Activated T-helper 1 cell treated with anti-CD3 and anti-CD28 coated beads, Interleukin-12 subunit alpha, Interleukin-12 subunit beta, Interleukin-2, Interleukin-4 antibody, amounts not matched to agents 30 ng/mL and 10 ng/mL and 1 ng/mL, durations not matched to agents 14 hours and 24 hours and 36 hours (primary cell): ENCODE data around the gene PLD5. TPM values are rescaled to one million over a fixed set of nuclear protein-coding genes. Genes with fewer than 3 reads are reported as not detected.
"Not testable (repeated sequence)": the region's sequence is repeated elsewhere in the genome, so short reads cannot be mapped to it uniquely, and the experiment has no call there.

ENCODE experiments used
- DNase-seq: peaks from one replicate; pipeline ENCODE4 v3.0.0; 2021; ENCODE audit warnings: low spot score
- H3K27ac Mint-ChIP-seq: one replicate; pipeline ENCODE4 v1.8.0; 2021; ENCODE audit warnings: mild to moderate bottlenecking, mixed read lengths
- H3K27me3 Mint-ChIP-seq: one replicate; pipeline ENCODE4 v1.8.0; 2022; ENCODE audit warnings: mild to moderate bottlenecking, moderate library complexity, mixed read lengths; ENCODE audit not compliant: insufficient read depth
- H3K36me3 Mint-ChIP-seq: one replicate; pipeline ENCODE4 v1.8.0; 2021; ENCODE audit warnings: low read depth, mixed read lengths
- H3K4me1 Mint-ChIP-seq: one replicate; pipeline ENCODE4 v1.8.0; 2021; ENCODE audit warnings: low read depth, mixed read lengths
- H3K4me3 Mint-ChIP-seq: one replicate; pipeline ENCODE4 v1.8.0; 2021; ENCODE audit warnings: mild to moderate bottlenecking, moderate library complexity, mixed read lengths
- H3K9me3 Mint-ChIP-seq: one replicate; pipeline ENCODE4 v1.8.0; 2021; ENCODE audit warnings: mixed read lengths
- intact Hi-C: fragments of 100-400 bp; cut with micrococcal nuclease; formaldehyde crosslinking; loops from one replicate; pipeline ENCODE4 v1.15.1; 2024
- total RNA-seq: library from RNA; stranded (reverse); gene quantifications from 2 replicates; pipeline ENCODE4 v1.2.3, GENCODE V29; 2022

Gene PLD5
- total RNA-seq, 1 donor from 2014 or later, result not detected

DNA sequence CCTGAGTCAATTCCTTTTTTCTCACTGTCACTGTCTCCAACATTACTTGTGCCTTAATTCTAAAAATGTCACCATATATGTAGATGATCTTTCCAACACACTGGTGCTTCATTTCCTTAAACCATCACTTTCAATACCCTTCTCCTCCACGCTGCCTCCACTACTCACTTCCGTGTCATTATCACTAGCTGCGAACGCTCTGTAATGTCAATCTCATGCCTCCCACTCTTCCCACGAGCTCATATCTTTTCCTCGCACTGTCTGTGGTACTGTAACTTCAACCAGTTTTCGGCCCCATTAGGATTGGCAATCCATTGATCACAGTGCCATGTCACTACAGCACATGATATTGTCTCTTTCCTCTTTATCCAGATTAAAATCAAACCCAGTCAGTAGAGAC lies 61.6 kb downstream of the PLD5 start:
- intact Hi-C loops, result no loop called here
- Mint-ChIP-seq H3K4me1 (no peaks in the 10 kb centered on the region), H3K9me3 (no peaks in the 10 kb centered on the region), H3K36me3 (no peaks in the 10 kb centered on the region), H3K27me3 (no peaks in the 10 kb centered on the region), H3K4me3 (no peak overlapping the region), H3K27ac (no peak overlapping the region)
- DNase-seq, result no peak

DNA sequence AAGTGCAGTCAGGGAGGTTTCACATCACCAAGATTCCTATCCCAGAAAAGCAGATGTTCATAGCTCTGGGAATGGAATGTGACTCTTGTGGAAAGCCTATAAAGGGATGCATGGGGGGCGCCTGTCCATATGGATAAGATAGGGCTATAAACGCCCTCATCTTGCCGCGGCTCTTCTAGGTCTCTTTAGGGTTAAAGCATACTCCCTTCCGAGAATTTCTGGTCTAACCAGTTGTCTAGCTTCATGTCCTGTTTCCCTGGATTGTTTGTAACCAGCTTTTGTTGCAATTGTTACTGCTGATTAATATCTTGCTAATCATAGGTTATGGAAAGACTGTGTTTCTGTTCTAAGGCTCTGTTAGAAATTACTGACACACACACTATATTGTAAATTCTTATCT lies 64.8 kb downstream of the PLD5 start:
- intact Hi-C loops, H3K27me3 Mint-ChIP-seq, H3K27ac Mint-ChIP-seq, H3K36me3 Mint-ChIP-seq, H3K4me3 Mint-ChIP-seq, H3K9me3 Mint-ChIP-seq, H3K4me1 Mint-ChIP-seq, DNase-seq: not testable (repeated sequence)

DNA sequence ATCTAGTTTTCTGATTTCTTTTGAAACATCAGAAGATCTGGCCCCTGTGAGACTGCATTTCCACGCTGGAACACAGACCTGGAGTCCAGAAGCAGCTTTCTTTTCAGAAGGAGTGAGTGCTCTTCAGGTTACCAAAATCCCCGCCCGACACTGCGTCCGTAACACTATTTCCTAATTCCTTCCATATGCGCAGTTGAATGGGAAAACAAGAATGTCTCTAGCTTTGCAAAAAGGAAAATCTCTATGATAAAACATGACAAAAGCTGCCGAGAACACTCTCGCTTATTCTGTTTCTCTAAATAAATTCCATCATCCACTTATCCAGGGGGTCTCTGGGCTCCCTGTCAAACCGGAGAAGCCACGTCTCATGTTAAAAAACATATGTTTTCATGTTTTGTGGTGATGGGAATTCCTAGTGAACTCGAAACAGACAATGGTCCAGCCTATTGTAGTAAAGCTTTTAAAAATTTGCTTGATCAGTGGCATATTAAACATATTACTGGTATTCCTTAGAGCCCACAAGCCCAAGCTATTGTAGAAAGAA lies 67.7 kb downstream of the PLD5 start:
- Mint-ChIP-seq H3K27me3 (no peaks in the 10 kb centered on the region), H3K27ac (no peak overlapping the region), H3K9me3 (no peaks in the 10 kb centered on the region), H3K36me3 (no peaks in the 10 kb centered on the region), H3K4me3 (no peak overlapping the region), H3K4me1 (no peaks in the 10 kb centered on the region)
- intact Hi-C loops, result no loop called here
- no peak for DNase-seq

DNA sequence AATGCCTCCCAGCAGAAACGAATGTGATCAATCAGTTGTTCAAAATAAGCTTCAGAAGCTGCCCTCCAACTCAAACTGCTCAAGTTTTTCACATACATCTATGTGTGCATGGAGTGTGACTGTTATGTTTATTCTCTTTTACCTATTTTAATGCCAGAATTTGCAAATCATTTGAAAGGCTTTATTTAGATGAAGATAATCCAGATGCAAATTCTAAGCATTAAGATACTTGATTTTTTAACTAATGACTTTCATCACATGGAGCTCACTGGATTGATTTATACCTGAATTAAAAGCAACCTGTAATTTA lies 69.5 kb downstream of the PLD5 start:
- intact Hi-C loops, result no loop called here
- Mint-ChIP-seq H3K27ac (no peak overlapping the region), H3K9me3 (no peaks in the 10 kb centered on the region), H3K27me3 (no peaks in the 10 kb centered on the region), H3K4me1 (no peaks in the 10 kb centered on the region), H3K36me3 (no peaks in the 10 kb centered on the region), H3K4me3 (no peak overlapping the region)
- no peak for DNase-seq

DNA sequence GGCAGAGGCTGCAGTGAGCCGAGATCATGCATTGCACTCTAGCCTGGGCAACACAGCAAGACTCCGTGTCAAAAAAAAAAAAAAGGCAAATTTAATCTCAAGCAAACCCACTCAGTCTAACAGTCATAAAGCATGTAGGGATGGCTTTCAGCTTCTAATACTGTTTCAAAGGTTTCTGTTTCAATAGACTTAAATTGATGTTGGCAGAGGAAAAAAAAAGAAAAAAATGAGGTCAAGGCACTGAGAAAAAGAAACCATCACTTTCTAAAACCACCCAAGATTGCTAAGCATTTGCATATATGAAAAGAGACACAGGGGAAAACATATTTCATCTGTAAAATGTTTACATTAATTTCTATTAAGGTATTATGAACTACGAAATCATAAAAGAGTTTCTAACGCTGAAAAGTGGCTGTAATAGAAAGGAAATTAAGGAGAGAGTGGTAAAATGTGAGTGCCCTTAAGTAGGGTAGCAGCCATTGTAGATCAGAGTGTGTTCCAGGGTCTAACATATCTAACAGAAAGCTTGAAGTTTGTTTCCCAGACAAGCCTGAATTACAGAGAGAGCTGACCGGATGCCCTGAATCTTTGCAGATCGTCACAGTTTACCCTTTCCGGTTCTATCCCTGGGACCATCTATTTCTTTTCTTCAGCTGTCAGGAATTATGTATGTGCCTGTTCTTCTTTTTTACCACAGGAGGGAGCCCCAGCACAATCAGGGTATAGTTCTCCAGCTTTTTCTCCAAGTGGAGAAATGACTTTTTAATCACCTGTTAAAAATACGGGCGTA lies 70.0 kb downstream of the PLD5 start:
- intact Hi-C loops, result loop anchor here (1.0 kb wide), 1 partner anchor 871 kb away; no protein-coding TSS in a partner anchor
- H3K4me1 Mint-ChIP-seq, result no peaks in the 10 kb centered on the region

DNA sequence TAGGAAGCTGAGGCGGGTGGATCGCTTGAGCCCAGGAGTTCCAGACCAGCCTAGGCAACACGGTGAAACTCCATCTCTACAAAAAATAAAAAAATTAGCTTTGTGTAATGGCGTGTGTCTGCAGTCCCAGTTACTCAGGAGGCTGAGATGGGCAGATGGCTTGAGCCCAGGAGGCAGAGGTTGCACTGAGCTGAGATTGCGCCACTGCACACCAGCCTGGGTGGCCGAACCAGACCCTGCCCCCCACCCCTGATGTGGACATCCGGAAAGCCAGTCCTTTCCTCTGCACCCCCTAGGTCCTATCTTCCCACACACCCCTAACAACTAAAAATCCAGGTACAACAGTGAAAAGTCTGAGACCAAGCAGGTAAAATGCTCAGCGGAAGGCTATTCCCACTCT lies 71.9 kb downstream of the PLD5 start:
- intact Hi-C loops, result no loop called here
- H3K27ac Mint-ChIP-seq, result no peak overlapping the region
- H3K36me3 Mint-ChIP-seq, result no peaks in the 10 kb centered on the region

More for the DNA sequence above, 70.0 kb downstream of the PLD5 start:
- H3K27me3 Mint-ChIP-seq, result no peaks in the 10 kb centered on the region
- no peak for DNase-seq
- H3K9me3 Mint-ChIP-seq, result no peaks in the 10 kb centered on the region
- H3K36me3 Mint-ChIP-seq, result no peaks in the 10 kb centered on the region
- H3K4me3 Mint-ChIP-seq, result no peak overlapping the region
- no peak overlapping the region for H3K27ac Mint-ChIP-seq

DNA sequence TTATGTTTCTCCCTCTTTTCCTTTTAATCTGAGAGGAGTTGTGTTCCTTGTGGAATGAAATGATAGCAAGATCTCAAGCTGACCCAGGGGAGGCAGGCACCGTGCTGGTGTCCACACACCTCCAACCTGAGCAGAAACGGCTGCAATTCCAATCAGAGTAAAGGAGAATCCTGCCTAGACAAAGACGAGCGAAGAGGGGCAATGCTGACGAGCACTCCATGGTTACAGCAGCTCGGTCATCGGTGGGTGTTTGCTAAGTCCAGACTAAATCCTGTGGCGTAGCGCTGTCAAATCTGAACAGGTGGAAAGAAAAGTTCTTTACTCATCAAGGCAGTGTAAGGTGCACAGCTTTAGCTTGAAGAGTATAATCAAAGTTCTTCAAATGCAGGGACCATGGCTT lies 74.8 kb downstream of the PLD5 start:
- DNase-seq, result no peak
- Mint-ChIP-seq H3K36me3 (no peaks in the 10 kb centered on the region), H3K4me1 (no peaks in the 10 kb centered on the region), H3K27me3 (no peaks in the 10 kb centered on the region), H3K4me3 (no peak overlapping the region), H3K27ac (no peak overlapping the region), H3K9me3 (no peaks in the 10 kb centered on the region)
- intact Hi-C loops, result no loop called here

More for the DNA sequence above, 71.9 kb downstream of the PLD5 start:
- H3K27me3 Mint-ChIP-seq, result no peaks in the 10 kb centered on the region
- no peaks in the 10 kb centered on the region for H3K4me1 Mint-ChIP-seq
- H3K4me3 Mint-ChIP-seq, result no peak overlapping the region
- H3K9me3 Mint-ChIP-seq, result no peaks in the 10 kb centered on the region
- DNase-seq, result no peak

DNA sequence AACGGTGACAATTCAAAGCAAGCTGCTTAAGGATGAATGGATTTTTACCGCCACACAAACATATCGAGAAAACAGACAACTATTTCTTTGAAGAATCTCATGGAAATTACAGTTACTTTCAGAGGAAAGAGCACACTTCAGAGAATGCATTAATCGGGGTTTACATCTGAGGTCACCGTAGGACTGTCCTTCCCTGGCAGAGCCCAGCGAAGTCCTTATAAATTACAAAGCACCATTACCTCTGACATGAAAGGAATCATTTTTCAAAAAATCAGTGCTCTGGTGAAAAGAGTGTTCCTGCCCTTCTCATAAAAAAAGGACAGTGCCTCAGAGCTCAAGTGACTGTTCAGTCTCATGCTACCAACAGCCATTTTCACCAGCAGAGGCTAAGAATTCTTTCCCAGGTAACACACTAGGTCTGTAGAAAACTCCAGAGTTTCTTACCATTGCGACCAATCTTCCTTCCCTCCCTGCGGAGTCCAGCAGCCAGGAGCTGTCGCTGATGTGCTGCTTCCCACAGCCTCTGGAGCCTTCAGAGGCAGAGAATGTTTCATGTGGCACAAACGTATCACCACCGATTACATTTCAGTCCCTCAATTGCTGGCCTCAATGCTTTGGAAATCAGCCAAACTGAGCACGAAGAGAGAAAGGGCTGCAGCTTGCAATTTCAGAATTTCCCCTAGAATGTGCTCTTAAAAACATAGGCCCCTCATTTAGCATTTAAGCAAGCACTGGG lies 75.4 kb downstream of the PLD5 start:
- no peaks in the 10 kb centered on the region for H3K4me1 Mint-ChIP-seq
- no peaks in the 10 kb centered on the region for H3K9me3 Mint-ChIP-seq
- DNase-seq, result no peak
- no peaks in the 10 kb centered on the region for H3K36me3 Mint-ChIP-seq
- no peaks in the 10 kb centered on the region for H3K27me3 Mint-ChIP-seq
- no peak overlapping the region for H3K27ac Mint-ChIP-seq
- H3K4me3 Mint-ChIP-seq, result no peak overlapping the region
- intact Hi-C loops, result no loop called here

DNA sequence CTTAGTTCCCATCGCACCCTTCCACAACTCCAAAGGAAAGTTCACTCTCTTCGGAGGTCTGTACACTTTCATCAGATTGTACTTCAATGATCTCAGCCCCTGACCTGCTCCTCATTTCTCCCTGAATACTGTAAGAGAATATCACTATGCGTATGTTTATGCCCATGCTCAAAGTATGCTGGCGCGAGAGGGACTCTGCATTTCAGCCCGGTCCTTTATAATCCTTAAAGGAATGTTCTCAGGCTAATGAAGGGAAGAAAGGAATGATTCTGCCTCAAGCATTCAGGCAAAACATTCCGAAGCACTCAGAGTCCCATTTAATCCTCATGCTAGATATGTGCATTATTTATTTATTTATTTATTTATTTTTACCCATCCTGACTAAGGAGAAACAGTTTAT lies 76.8 kb downstream of the PLD5 start:
- H3K27me3 Mint-ChIP-seq, result no peaks in the 10 kb centered on the region
- no peaks in the 10 kb centered on the region for H3K9me3 Mint-ChIP-seq
- no peak for DNase-seq
- H3K27ac Mint-ChIP-seq, result no peak overlapping the region
- H3K36me3 Mint-ChIP-seq, result no peaks in the 10 kb centered on the region
- no peak overlapping the region for H3K4me3 Mint-ChIP-seq
- no peaks in the 10 kb centered on the region for H3K4me1 Mint-ChIP-seq
- intact Hi-C loops, result no loop called here

DNA sequence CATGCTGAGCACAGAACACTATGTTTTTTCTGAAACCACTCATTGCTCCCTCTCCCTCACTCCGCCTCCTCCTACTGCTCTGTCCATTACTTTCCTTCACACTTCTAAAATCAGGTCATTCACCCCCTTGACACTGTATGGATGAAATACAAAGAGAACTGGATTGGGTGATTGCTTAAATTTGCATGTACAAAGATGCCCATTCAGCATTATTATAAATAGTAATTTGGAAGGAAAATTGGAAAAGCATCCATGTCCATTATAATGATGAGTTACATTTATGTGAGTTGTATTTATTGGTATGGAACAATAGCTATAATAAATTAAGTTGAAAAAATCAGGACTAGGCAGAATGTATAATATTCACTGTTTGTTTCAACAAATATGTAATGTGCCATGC lies 83.7 kb downstream of the PLD5 start:
- Mint-ChIP-seq H3K36me3 (no peaks in the 10 kb centered on the region), H3K9me3 (no peaks in the 10 kb centered on the region), H3K27me3 (peaks cover 1% of the 10 kb centered on the region), H3K4me1 (no peaks in the 10 kb centered on the region), H3K27ac (no peak overlapping the region), H3K4me3 (no peak overlapping the region)
- intact Hi-C loops, result no loop called here
- DNase-seq, result no peak

DNA sequence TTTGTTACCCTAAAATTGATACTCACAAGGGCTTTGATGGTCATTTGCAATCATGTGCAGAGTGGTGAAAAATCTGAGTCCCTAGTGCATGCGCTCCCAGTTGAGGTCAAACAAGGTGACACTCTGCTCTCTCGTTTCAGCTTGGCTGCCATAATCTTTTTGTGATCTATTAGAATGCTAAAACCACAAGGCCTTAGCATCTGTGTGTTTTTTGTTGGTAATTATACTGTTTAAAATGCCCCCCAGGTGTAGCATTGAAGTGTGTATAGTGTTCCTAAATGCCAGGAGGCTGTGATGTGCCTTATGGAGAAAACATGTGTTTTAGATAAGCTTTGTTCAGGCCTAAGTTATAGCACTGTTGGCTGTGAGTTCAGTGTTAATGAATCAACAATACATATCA lies 89.3 kb downstream of the PLD5 start:
- Mint-ChIP-seq H3K9me3 (no peaks in the 10 kb centered on the region), H3K27me3 (peaks cover 1% of the 10 kb centered on the region), H3K4me3 (no peak overlapping the region), H3K36me3 (no peaks in the 10 kb centered on the region), H3K27ac (no peak overlapping the region), H3K4me1 (no peaks in the 10 kb centered on the region)
- intact Hi-C loops, result no loop called here
- no peak for DNase-seq

DNA sequence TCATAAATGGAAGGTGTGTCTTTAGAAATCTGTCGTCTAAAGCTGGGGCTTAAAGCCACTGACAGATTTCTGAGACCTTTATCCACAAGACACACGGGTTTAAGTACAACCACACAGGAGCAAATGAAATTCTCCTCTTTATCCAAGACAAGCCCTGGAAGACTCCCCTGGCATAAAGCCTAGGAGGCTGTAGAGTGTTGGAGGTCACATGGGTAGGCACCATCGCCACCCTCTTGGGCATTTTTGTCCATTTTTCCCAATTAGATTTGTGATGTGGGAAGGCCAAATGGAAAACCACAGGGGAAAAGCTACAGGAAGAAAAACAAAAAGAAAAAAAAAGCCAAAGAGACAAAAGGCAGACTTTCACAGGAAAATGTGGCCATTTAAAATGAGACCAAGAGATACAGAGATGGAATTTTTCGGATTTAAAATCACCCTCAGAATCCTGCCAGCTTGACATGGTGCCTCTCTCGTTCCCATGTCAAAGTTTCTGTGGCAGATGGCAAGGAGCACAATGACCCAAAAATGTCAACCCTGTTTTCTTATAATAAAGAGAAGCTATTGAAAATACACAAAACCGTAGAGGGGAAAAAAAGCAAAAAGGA lies 91.9 kb downstream of the PLD5 start:
- intact Hi-C loops, result no loop called here
- no peaks in the 10 kb centered on the region for H3K4me1 Mint-ChIP-seq
- no peaks in the 10 kb centered on the region for H3K9me3 Mint-ChIP-seq
- DNase-seq, result no peak
- no peak overlapping the region for H3K27ac Mint-ChIP-seq
- H3K4me3 Mint-ChIP-seq, result no peak overlapping the region
- H3K27me3 Mint-ChIP-seq, result no peaks in the 10 kb centered on the region
- H3K36me3 Mint-ChIP-seq, result no peaks in the 10 kb centered on the region

DNA sequence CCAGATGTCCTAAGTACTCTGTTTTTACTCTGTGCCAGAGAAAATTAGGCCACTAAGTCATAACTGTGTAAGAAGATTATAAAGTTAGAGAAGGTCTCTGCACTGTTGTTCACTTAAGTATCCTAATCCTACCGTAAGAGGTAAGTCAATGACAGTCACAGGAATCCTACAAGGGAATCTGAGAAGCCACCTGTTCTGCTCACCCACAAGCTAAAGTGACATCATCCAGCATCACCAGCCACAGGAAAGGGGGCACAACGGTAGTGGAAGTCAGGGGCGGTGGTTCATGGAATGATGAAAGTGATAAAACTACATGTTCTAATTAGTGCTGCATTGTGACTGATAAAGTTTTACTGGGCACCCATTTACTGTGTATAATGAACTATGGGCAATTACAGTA lies 92.7 kb downstream of the PLD5 start:
- intact Hi-C loops, result no loop called here
- no peaks in the 10 kb centered on the region for H3K9me3 Mint-ChIP-seq
- H3K36me3 Mint-ChIP-seq, result no peaks in the 10 kb centered on the region
- no peak for DNase-seq
- no peak overlapping the region for H3K4me3 Mint-ChIP-seq
- H3K27me3 Mint-ChIP-seq, result no peaks in the 10 kb centered on the region
- no peak overlapping the region for H3K27ac Mint-ChIP-seq
- H3K4me1 Mint-ChIP-seq, result no peaks in the 10 kb centered on the region
